Measurements from ENCODE around the gene ADGRB2.

DNA sequence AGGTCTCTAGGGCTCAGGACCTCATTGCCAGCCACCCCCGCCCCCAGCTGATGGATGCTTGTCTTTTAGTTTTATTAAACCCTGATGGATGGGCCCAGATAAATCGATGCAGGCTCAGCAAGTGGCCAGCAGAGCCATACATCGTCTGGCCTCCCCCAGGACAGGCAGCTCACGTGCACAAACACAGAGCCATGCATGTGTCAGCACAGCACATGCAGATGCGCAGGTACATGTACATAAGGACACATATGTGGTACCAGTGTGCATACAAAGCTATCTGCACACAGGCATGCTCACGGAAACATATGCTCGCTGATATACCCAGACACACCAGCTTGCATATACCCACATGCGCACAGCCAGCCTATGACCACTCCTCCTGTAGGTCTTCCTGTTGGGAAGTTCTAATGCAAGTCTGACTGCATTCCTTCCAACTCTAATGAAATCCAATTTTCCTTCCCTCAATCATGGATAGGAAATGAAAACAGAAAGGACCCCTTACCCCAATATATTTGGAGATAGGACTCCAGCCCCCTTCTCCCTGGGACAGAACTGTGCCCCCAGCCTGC is 61.2 kb downstream of the ADGRB2 start:
- no peak for TF ChIP-seq CTCF (conservative IDR thresholded peaks at IDR 0.05; ENCODE audit: low read depth, low read length)
- TF ChIP-seq EZH2 (IDR thresholded peaks at IDR 0.05; ENCODE audit: low read length, unreplicated experiment) = no peak
- TF ChIP-seq EZH2phosphoT487 (IDR thresholded peaks at IDR 0.05; ENCODE audit: borderline replicate concordance, low read length) = no peak
